Measurements from ENCODE around the gene LTC4S. TPM values are rescaled to one million over a fixed set of nuclear protein-coding genes. Genes with fewer than 3 reads are reported as not detected.

Gene LTC4S
- total and polyA plus RNA-seq, 9 of the 15 experiments (the other 6 are each of a cell fraction or from before 2014, with no cell fraction given): 0.17 to 0.77 (median 0.75) TPM; not detected in 6

- no peak for TF ChIP-seq MGA (IDR thresholded peaks at IDR 0.05)
- TF ChIP-seq PKNOX1 (IDR thresholded peaks at IDR 0.05): no peak
- TF ChIP-seq SMARCB1 (IDR thresholded peaks at IDR 0.05; ENCODE audit: insufficient read length, low read depth): no peak
- no peak for TF ChIP-seq SRSF9 (IDR thresholded peaks at IDR 0.05; ENCODE audit: borderline replicate concordance, low read depth, low read length)
These were observed 28.3 kb downstream of the LTC4S start (continued) for GRCh38 chr5:179822059-179822432.

All from K562 (cell line).